Endothelial cell of umbilical vein (primary cell): ENCODE results near the gene PRR15. TPM values are rescaled to one million over a fixed set of nuclear protein-coding genes. Genes with fewer than 3 reads are reported as not detected.

Experiments
- BruUV-seq: library from RNA; stranded (reverse); fragments of 400-500 nt; replicated peaks from 2 replicates; lab custom pipeline; 2021; lab: Mats Ljungman, UMichigan
- CTCF ChIA-PET: fragments of 300-600, 350-600 bp; sonication (Branson Sonifier 250); formaldehyde crosslinking; loops from one replicate; lab custom pipeline; 2021; ENCODE audit warnings: antibody characterized with exemption, inconsistent platforms; lab: Charles Lee
- POLR2A ChIA-PET: fragments of 300-600, 350-600 bp; sonication (Branson Sonifier 250); formaldehyde crosslinking; loops from one replicate; lab custom pipeline; 2021; ENCODE audit warnings: antibody characterized with exemption, inconsistent platforms; lab: Charles Lee
- DNase-seq: peaks from one replicate; pipeline ENCODE4 v3.0.0-alpha.2; 2011; ENCODE audit warnings: low read depth, low spot score
- FAIRE-seq: peaks from 2 replicates; lab custom pipeline; 2011; peaks lifted over from hg19 to GRCh38; lab: Jason Lieb, UNC
- H2AFZ ChIP-seq: 2 replicates; pipeline ENCODE4 v1.6.0; 2012; ENCODE audit warnings: low read depth, low read length, control low read depth, inconsistent platforms
- H3K27ac ChIP-seq: 2 replicates; pipeline ENCODE4 v1.5.1; 2011; ENCODE audit warnings: low read depth, mild to moderate bottlenecking, control low read depth, low read length, moderate library complexity; ENCODE audit not compliant: insufficient read depth
- H3K27me3 ChIP-seq, 2 experiments: 2 replicates each; pipeline versions ENCODE4 v1.6.0 to v1.6.1; 2011; ENCODE audit warnings: low read length in 2 of 2, mixed read lengths in 1 of 2; ENCODE audit not compliant: control insufficient read depth in 2 of 2, insufficient read depth in 2 of 2
- H3K36me3 ChIP-seq, 2 experiments: 2 replicates in 1 of 2; 3 replicates in 1 of 2; pipeline ENCODE4 v1.5.1; 2011; ENCODE audit warnings: low read length in 2 of 2, mild to moderate bottlenecking in 1 of 2, moderate library complexity in 1 of 2; ENCODE audit not compliant: control insufficient read depth in 2 of 2, insufficient read depth in 2 of 2; ENCODE audit errors: extremely low read depth in 1 of 2
- H3K4me1 ChIP-seq: 3 replicates; pipeline ENCODE4 v1.5.1; 2011; ENCODE audit warnings: mild to moderate bottlenecking, low read length; ENCODE audit not compliant: control insufficient read depth, insufficient read depth; ENCODE audit errors: extremely low read depth
- H3K4me2 ChIP-seq: 2 replicates; pipeline ENCODE4 v1.6.1; 2011; ENCODE audit warnings: low read length, control low read depth, mixed read lengths; ENCODE audit not compliant: insufficient read depth
- H3K4me3 ChIP-seq, 3 experiments: fragments of 200-600 bp in 1 of 3; sonication (generic), shearing (Covaris generic) in 1 of 3; replicated peaks in 1 of 3; 2 replicates each; pipeline ENCODE4 v1.5.1; 2011 to 2016; ENCODE audit warnings: control low read depth in 3 of 3, low read length in 3 of 3, mild to moderate bottlenecking in 2 of 3, inconsistent platforms in 1 of 3, low read depth in 1 of 3, moderate library complexity in 1 of 3; ENCODE audit not compliant: insufficient read depth in 1 of 3
- H3K79me2 ChIP-seq: 2 replicates; pipeline ENCODE4 v1.6.0; 2012; ENCODE audit warnings: low read length, inconsistent platforms; ENCODE audit not compliant: control insufficient read depth, insufficient read depth
- H3K9ac ChIP-seq: replicated peaks from 2 replicates; pipeline ENCODE3; 2011; ENCODE audit warnings: low read length, control low read depth; ENCODE audit not compliant: insufficient read depth; ENCODE audit errors: extremely low read depth
- H3K9me1 ChIP-seq: replicated peaks from 3 replicates; pipeline ENCODE4 v1.6.0; 2011; ENCODE audit warnings: mild to moderate bottlenecking, low read length; ENCODE audit not compliant: control insufficient read depth, insufficient read depth; ENCODE audit errors: extremely low read depth
- H3K9me3 ChIP-seq: replicated peaks from 2 replicates; pipeline ENCODE4 v1.5.1; 2012; ENCODE audit warnings: low read length, inconsistent platforms; ENCODE audit not compliant: control insufficient read depth, insufficient read depth
- H4K20me1 ChIP-seq: replicated peaks from 2 replicates; pipeline ENCODE3; 2011; ENCODE audit warnings: mild to moderate bottlenecking, low read length; ENCODE audit not compliant: control insufficient read depth, insufficient read depth; ENCODE audit errors: extremely low read depth
- CTCF ChIP-seq, 2 donors: IDR thresholded peaks; 1 replicate in 1 of 2; 2 replicates in 1 of 2; pipeline ENCODE4 v1.5.1; 2011; ENCODE audit warnings: low read length in 2 of 2, mild to moderate bottlenecking in 2 of 2, moderate library complexity in 2 of 2, control low read depth in 1 of 2, inconsistent platforms in 1 of 2, low read depth in 1 of 2; ENCODE audit not compliant: insufficient read depth in 1 of 2; ENCODE audit errors: extremely low read depth in 1 of 2
- EZH2 ChIP-seq: IDR thresholded peaks from 2 replicates; pipeline ENCODE4 v1.6.1; 2012; ENCODE audit warnings: borderline replicate concordance, low read depth, mild to moderate bottlenecking, moderate library complexity, low read length, inconsistent platforms; ENCODE audit not compliant: severe bottlenecking
- FOS ChIP-seq: IDR thresholded peaks from 2 replicates; pipeline ENCODE4 v1.6.1; 2011; ENCODE audit warnings: mild to moderate bottlenecking, low read length, moderate library complexity, borderline replicate concordance; ENCODE audit not compliant: insufficient read depth
- GATA2 ChIP-seq: IDR thresholded peaks from 2 replicates; pipeline ENCODE4 v1.7.0; 2011; ENCODE audit warnings: low read depth, mild to moderate bottlenecking, moderate library complexity, mixed read lengths, low read length; ENCODE audit not compliant: insufficient read length, insufficient read depth
- JUN ChIP-seq: IDR thresholded peaks from 2 replicates; pipeline ENCODE4 v1.6.1; 2011; ENCODE audit warnings: borderline replicate concordance, low read depth; ENCODE audit not compliant: insufficient read length, insufficient read depth
- MAX ChIP-seq: IDR thresholded peaks from 2 replicates; pipeline ENCODE4 v1.6.1; 2011; ENCODE audit not compliant: insufficient read depth, insufficient read length
- MYC ChIP-seq: IDR thresholded peaks from one replicate; pipeline ENCODE4 v1.6.1; 2011; ENCODE audit warnings: mild to moderate bottlenecking, low read depth, low read length
- POLR2A ChIP-seq: IDR thresholded peaks from 2 replicates; pipeline ENCODE4 v1.6.1; 2012; ENCODE audit warnings: low read depth, mild to moderate bottlenecking, control low read depth, low read length
- POLR2AphosphoS5 ChIP-seq: IDR thresholded peaks from 2 replicates; pipeline ENCODE4 v1.6.1; 2012; ENCODE audit warnings: low read depth, mild to moderate bottlenecking, control low read depth, low read length, moderate library complexity; ENCODE audit not compliant: insufficient read depth
- dilution Hi-C: fragments of 300-500 bp; cut with MboI; formaldehyde crosslinking; loops from one replicate; pipeline ENCODE4 v1.15.0; 2019; ENCODE audit warnings: low sequenced_read_pairs; ENCODE audit not compliant: extremely low pct_ligation_motif_present
- intact Hi-C: fragments of 100-400 bp; cut with micrococcal nuclease; formaldehyde crosslinking; loops from one replicate; pipeline ENCODE4 v1.10.0; 2022
- polyA plus RNA-seq, 4 experiments: library from polyadenylated mRNA; depleted of rRNA in 3 of 4; stranded (reverse) in 3 of 4; unstranded in 1 of 4; fragments of >200 nt; gene quantifications; 2 replicates each; pipeline versions ENCODE4 v1.2.1 to v1.2.3, GENCODE V29; 2011 to 2012; ENCODE audit warnings: missing spikeins in 1 of 4
- total RNA-seq: library from RNA; stranded (reverse); gene quantifications from 2 replicates; pipeline ENCODE4 v1.2.3, GENCODE V29; 2021

Gene PRR15
- total and polyA plus RNA-seq, 2 donors (not counting 3 experiments of a cell fraction or from before 2014, with no cell fraction given) = 1.8 to 5.0 TPM

- no peaks in the 10 kb centered on the region for H3K9me1 ChIP-seq
- TF ChIP-seq MAX (no peak), POLR2AphosphoS5 (no peak), GATA2 (no peak), EZH2 (no peak), CTCF (IDR thresholded peaks at IDR 0.05; ENCODE audit: extremely low read depth in 1 of 2, insufficient read depth in 1 of 2, low read depth in 1 of 2, low read length in 2 of 2) (no peak), POLR2A (no peak), FOS (no peak), MYC (no peak), JUN (no peak)
- H3K36me3 ChIP-seq = no peaks in the 10 kb centered on the region
- ChIA-PET POLR2A (no interaction called here), CTCF (no interaction called here)
- H3K79me2 ChIP-seq = no peaks in the 10 kb centered on the region
- no peak overlapping the region for H3K4me2 ChIP-seq
- no TSS peak for BruUV-seq
- FAIRE-seq (no peak), DNase-seq (no peak)
- H3K9ac ChIP-seq = no peak overlapping the region
- no peaks in the 10 kb centered on the region for H4K20me1 ChIP-seq
- no peak overlapping the region for H3K4me3 ChIP-seq
- H3K4me1 ChIP-seq = no peaks in the 10 kb centered on the region
- no peak overlapping the region for H3K27ac ChIP-seq
- no peaks in the 10 kb centered on the region for H3K9me3 ChIP-seq
- dilution Hi-C loops = no loop called here
- intact Hi-C loops = no loop called here
- H3K27me3 ChIP-seq = no peaks in the 10 kb centered on the region
- H2AFZ ChIP-seq = no peak overlapping the region
Observed at GRCh38 chr7:29592866-29593265, 29.2 kb downstream of the PRR15 start.
